Glutamatergic neuron (in vitro differentiated cells): Measurements from ENCODE around the gene PIEZO1. TPM values are rescaled to one million over a fixed set of nuclear protein-coding genes. Genes with fewer than 3 reads are reported as not detected.

Experiments
- DNase-seq: peaks from one replicate; pipeline ENCODE4 v3.0.0; 2022
- H3K27ac Mint-ChIP-seq: one replicate; pipeline ENCODE4 v1.8.0; 2020; ENCODE audit warnings: mild to moderate bottlenecking, mixed read lengths, inconsistent platforms; ENCODE audit not compliant: unreplicated experiment
- H3K27me3 Mint-ChIP-seq: one replicate; pipeline ENCODE4 v1.8.0; 2020; ENCODE audit warnings: mild to moderate bottlenecking, moderate library complexity, mixed read lengths, inconsistent platforms; ENCODE audit not compliant: unreplicated experiment
- H3K36me3 Mint-ChIP-seq: one replicate; pipeline ENCODE4 v1.8.0; 2020; ENCODE audit warnings: mild to moderate bottlenecking, mixed read lengths, inconsistent platforms; ENCODE audit not compliant: unreplicated experiment
- H3K4me1 Mint-ChIP-seq: one replicate; pipeline ENCODE4 v1.8.0; 2020; ENCODE audit warnings: mild to moderate bottlenecking, low read depth, mixed read lengths, inconsistent platforms; ENCODE audit not compliant: unreplicated experiment
- H3K4me3 Mint-ChIP-seq: one replicate; pipeline ENCODE4 v1.8.0; 2020; ENCODE audit warnings: mild to moderate bottlenecking, mixed read lengths, inconsistent platforms; ENCODE audit not compliant: unreplicated experiment
- H3K9me3 Mint-ChIP-seq: one replicate; pipeline ENCODE4 v1.8.0; 2020; ENCODE audit warnings: mild to moderate bottlenecking, moderate library complexity, mixed read lengths, inconsistent platforms; ENCODE audit not compliant: unreplicated experiment
- total RNA-seq: library from RNA; stranded (reverse); fragmentation: NEBNext Ultra II Directional; extraction: Animal tissue kit (Norgen Biotek cat#: 25700); gene quantifications from one replicate; pipeline ENCODE4 v1.2.1, GENCODE V29; 2021; ENCODE audit not compliant: unreplicated experiment
- TF ChIP-seq, protein P1 (sequence below): fragments of 200-600 bp; sonication (generic); IDR thresholded peaks from one replicate; pipeline ENCODE4 v1.5.0; 2021; ENCODE audit not compliant: partially characterized antibody, unreplicated experiment

The PIEZO1 gene
- total RNA-seq, 1 donor from 2014 or later, result 12.3 TPM

GRCh38 chr16:88730632-88731607 is 54.1 kb downstream of the PIEZO1 start:
- H3K9me3 Mint-ChIP-seq, result peaks cover 14% of the 10 kb centered on the region
- H3K4me1 Mint-ChIP-seq, result peaks cover 17% of the 10 kb centered on the region
- H3K27me3 Mint-ChIP-seq, result peaks cover 20% of the 10 kb centered on the region
- TF ChIP-seq, protein P1, sequence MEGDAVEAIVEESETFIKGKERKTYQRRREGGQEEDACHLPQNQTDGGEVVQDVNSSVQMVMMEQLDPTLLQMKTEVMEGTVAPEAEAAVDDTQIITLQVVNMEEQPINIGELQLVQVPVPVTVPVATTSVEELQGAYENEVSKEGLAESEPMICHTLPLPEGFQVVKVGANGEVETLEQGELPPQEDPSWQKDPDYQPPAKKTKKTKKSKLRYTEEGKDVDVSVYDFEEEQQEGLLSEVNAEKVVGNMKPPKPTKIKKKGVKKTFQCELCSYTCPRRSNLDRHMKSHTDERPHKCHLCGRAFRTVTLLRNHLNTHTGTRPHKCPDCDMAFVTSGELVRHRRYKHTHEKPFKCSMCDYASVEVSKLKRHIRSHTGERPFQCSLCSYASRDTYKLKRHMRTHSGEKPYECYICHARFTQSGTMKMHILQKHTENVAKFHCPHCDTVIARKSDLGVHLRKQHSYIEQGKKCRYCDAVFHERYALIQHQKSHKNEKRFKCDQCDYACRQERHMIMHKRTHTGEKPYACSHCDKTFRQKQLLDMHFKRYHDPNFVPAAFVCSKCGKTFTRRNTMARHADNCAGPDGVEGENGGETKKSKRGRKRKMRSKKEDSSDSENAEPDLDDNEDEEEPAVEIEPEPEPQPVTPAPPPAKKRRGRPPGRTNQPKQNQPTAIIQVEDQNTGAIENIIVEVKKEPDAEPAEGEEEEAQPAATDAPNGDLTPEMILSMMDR, result no peak
- peak overlapping the region; percentile 76 for H3K4me3 Mint-ChIP-seq
- peak overlapping the region; percentile 96 for H3K27ac Mint-ChIP-seq
- no peaks in the 10 kb centered on the region for H3K36me3 Mint-ChIP-seq
- DNase-seq, result peak; percentile 53

GRCh38 chr16:88727871-88728270 is 57.1 kb downstream of the PIEZO1 start:
- no peaks in the 10 kb centered on the region for H3K36me3 Mint-ChIP-seq
- H3K27ac Mint-ChIP-seq, result peak overlapping the region; percentile 77
- H3K4me3 Mint-ChIP-seq, result no peak overlapping the region
- H3K9me3 Mint-ChIP-seq, result peaks cover 11% of the 10 kb centered on the region
- TF ChIP-seq, protein P1, result no peak
- H3K27me3 Mint-ChIP-seq, result peaks cover 20% of the 10 kb centered on the region
- peak; percentile 64 for DNase-seq
- H3K4me1 Mint-ChIP-seq, result peaks cover 17% of the 10 kb centered on the region

- no peak overlapping the region for H3K27ac Mint-ChIP-seq
- H3K4me1 Mint-ChIP-seq, result peaks cover 17% of the 10 kb centered on the region
- no peak for DNase-seq
- H3K36me3 Mint-ChIP-seq, result no peaks in the 10 kb centered on the region
- H3K27me3 Mint-ChIP-seq, result peaks cover 18% of the 10 kb centered on the region
- H3K9me3 Mint-ChIP-seq, result peaks cover 11% of the 10 kb centered on the region
- no peak overlapping the region for H3K4me3 Mint-ChIP-seq
- TF ChIP-seq, protein P1, result no peak
These were observed 58.0 kb downstream of the PIEZO1 start for GRCh38 chr16:88726981-88727380.

GRCh38 chr16:88726408-88726749 is 58.6 kb downstream of the PIEZO1 start:
- DNase-seq, result no peak
- Mint-ChIP-seq H3K36me3 (no peaks in the 10 kb centered on the region), H3K27ac (peak overlapping the region; percentile 50), H3K9me3 (peaks cover 11% of the 10 kb centered on the region), H3K4me1 (peaks cover 16% of the 10 kb centered on the region), H3K27me3 (peaks cover 16% of the 10 kb centered on the region), H3K4me3 (no peak overlapping the region)
- TF ChIP-seq, protein P1, result no peak
